ENCODE results near the gene ZNF316.

The ZNF316 gene

GRCh38 chr7:6622134-6622710 lies 14.9 kb upstream of the ZNF316 start:
- no peak for DNase-seq

- DNase-seq, result no peak
Measured at GRCh38 chr7:6623589-6624245, 13.4 kb upstream of the ZNF316 start.

- no peak for DNase-seq
Measured at GRCh38 chr7:6624246-6624611, 12.9 kb upstream of the ZNF316 start.

GRCh38 chr7:6628045-6628444 lies 9.1 kb upstream of the ZNF316 start:
- DNase-seq, result no peak

GRCh38 chr7:6630007-6630849 lies 6.9 kb upstream of the ZNF316 start:
- no peak for DNase-seq

- no peak for DNase-seq
Measured at GRCh38 chr7:6631605-6632004, 5.5 kb upstream of the ZNF316 start.

- DNase-seq, result no peak
Measured at GRCh38 chr7:6634021-6634420, 3.1 kb upstream of the ZNF316 start.

- peak; percentile 48 for DNase-seq
Measured at GRCh38 chr7:6634971-6635370, 2.1 kb upstream of the ZNF316 start.

- DNase-seq, result peak; percentile 32
Measured at GRCh38 chr7:6637544-6638229, 569 bp downstream of the ZNF316 start.

GRCh38 chr7:6639032-6639431 lies 1.9 kb downstream of the ZNF316 start:
- no peak for DNase-seq

- DNase-seq, result no peak
Measured at GRCh38 chr7:6639627-6640026, 2.5 kb downstream of the ZNF316 start.

GRCh38 chr7:6640246-6640721 lies 3.2 kb downstream of the ZNF316 start:
- peak; percentile 17 for DNase-seq

GRCh38 chr7:6641305-6642035 lies 4.4 kb downstream of the ZNF316 start:
- DNase-seq, result no peak

GRCh38 chr7:6642239-6642839 lies 5.2 kb downstream of the ZNF316 start:
- no peak for DNase-seq

GRCh38 chr7:6642861-6643640 lies 5.9 kb downstream of the ZNF316 start:
- DNase-seq, result no peak

GRCh38 chr7:6643915-6644625 lies 7.0 kb downstream of the ZNF316 start:
- no peak for DNase-seq

- no peak for DNase-seq
Measured at GRCh38 chr7:6644728-6645127, 7.6 kb downstream of the ZNF316 start.

- no peak for DNase-seq
Measured at GRCh38 chr7:6646465-6646864, 9.3 kb downstream of the ZNF316 start.

GRCh38 chr7:6647080-6647479 lies 10.0 kb downstream of the ZNF316 start:
- no peak for DNase-seq

- DNase-seq, result no peak
Measured at GRCh38 chr7:6647541-6647940, 10.4 kb downstream of the ZNF316 start.
